OCI-LY3 (cell line): ENCODE measurements around the gene SLC16A7.

ENCODE experiments used
- EZH2phosphoT487 ChIP-seq: fragments of 200-600 bp; shearing (Covaris generic); IDR thresholded peaks from 2 replicates; pipeline ENCODE4 v1.6.1; 2018; ENCODE audit warnings: antibody characterized with exemption, mixed run types, low read depth
- TF ChIP-seq, protein P1 (sequence below): fragments of 200-600, 300-600 bp; sonication (generic); IDR thresholded peaks from 2 replicates; pipeline ENCODE4 v1.5.1; 2014; ENCODE audit warnings: antibody characterized with exemption, low read length, low read depth

GRCh38 chr12:59657266-59657665, 61.4 kb downstream of the SLC16A7 start:
- TF ChIP-seq, protein P1, sequence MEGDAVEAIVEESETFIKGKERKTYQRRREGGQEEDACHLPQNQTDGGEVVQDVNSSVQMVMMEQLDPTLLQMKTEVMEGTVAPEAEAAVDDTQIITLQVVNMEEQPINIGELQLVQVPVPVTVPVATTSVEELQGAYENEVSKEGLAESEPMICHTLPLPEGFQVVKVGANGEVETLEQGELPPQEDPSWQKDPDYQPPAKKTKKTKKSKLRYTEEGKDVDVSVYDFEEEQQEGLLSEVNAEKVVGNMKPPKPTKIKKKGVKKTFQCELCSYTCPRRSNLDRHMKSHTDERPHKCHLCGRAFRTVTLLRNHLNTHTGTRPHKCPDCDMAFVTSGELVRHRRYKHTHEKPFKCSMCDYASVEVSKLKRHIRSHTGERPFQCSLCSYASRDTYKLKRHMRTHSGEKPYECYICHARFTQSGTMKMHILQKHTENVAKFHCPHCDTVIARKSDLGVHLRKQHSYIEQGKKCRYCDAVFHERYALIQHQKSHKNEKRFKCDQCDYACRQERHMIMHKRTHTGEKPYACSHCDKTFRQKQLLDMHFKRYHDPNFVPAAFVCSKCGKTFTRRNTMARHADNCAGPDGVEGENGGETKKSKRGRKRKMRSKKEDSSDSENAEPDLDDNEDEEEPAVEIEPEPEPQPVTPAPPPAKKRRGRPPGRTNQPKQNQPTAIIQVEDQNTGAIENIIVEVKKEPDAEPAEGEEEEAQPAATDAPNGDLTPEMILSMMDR: no peak
- TF ChIP-seq EZH2phosphoT487: no peak
